AG09319 (cell line): ENCODE data around the gene ARHGAP42.
A peak's percentile ranks its signal among the peaks of the same experiment; 100 is the strongest.

Source experiments
- DNase-seq: peaks from one replicate; pipeline ENCODE4 v3.0.0-alpha.2; 2010; ENCODE audit warnings: low read depth; ENCODE audit errors: extremely low read depth
- CTCF ChIP-seq: IDR thresholded peaks from 2 replicates; pipeline ENCODE4 v1.5.1; 2011; ENCODE audit warnings: low read depth, mild to moderate bottlenecking, inconsistent platforms, low read length, moderate library complexity

Gene ARHGAP42

DNA sequence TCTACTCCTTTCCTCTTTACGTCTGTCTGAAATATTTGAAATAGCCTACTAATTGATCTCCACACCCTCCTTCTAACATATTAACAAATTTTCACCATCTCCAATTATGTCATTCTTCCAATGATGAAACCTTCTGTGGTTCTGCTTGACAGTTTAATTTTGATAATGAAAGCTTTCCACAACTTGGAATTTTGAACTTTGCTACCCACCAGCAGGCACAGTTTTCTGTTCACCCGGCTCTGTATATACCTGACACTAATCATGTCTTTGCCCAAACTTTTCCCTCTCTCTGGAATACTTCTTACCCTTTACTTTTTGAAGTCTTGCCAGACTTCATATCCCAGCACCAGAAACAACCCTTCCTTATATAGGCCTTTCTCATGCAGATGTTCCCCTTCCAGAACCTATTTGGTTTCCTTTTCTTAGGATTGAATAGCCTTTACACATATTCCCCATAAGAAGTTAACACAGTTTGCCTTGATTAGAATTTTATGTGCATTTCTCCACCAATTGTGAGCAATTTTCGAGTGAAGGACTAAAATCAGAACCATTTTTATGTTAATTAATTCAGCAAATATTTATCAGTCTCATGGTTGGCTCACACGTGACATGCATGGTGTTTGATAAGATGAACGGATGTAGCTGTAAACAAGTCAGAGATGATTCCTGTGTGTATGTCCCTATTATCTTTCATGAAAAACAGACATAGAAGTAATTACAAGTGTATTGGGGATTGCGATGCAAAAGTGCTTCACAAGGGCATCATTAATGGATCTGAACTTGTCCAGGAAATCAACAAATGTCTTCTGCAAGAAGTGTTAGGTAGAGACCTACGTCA, 173.4 kb downstream of the ARHGAP42 start:
- TF ChIP-seq CTCF, result no peak
- DNase-seq, result no peak

GRCh38 chr11:100861212-100861611, 174.1 kb downstream of the ARHGAP42 start:
- TF ChIP-seq CTCF, result no peak
- DNase-seq, result no peak

GRCh38 chr11:100863080-100863581, 176.0 kb downstream of the ARHGAP42 start:
- peak; percentile 16 for TF ChIP-seq CTCF
- peak; percentile 97 for DNase-seq

GRCh38 chr11:100865443-100866065, 178.5 kb downstream of the ARHGAP42 start:
- no peak for DNase-seq
- TF ChIP-seq CTCF, result no peak

DNA sequence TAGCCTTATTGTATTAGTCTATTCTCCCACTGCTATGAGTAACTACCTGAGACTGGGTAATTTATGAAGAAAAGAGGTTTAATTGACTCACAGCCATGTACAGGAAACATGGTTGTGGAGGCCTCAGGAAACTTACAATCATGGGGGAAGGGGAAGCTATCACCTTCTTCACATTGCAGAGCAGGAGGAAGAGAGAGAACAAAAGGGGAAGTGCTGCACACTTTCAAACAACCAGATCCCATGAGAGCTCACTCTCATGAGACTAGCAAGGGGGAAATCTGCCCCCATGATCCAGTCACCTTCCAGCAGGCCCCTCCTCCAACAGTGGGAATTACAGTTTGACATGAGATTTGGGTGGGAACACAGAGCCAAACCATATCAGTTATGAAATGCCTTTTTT, 179.4 kb downstream of the ARHGAP42 start:
- TF ChIP-seq CTCF, result no peak

DNA sequence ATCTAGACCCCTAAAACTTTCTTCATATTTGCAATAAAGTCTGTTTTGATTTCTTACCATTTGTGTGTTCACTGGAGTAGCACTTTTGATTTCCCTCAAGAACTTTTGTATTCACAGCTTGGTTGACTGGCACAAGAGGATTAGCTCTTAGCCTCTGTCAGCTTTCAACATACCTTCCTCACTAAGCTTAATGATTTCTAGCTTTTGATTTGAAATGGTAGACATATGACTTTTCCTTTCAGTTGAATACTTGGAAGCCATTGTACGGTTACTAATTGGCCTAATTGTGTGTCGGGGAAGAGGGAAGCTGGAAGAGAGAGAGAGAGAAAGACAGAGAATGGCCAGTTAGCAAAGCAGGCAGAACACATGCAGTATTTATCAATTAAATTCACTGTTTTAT, 180.5 kb downstream of the ARHGAP42 start:
- TF ChIP-seq CTCF, result no peak
- no peak for DNase-seq

More for the DNA sequence above, 179.4 kb downstream of the ARHGAP42 start:
- no peak for DNase-seq

- DNase-seq, result no peak
- no peak for TF ChIP-seq CTCF
These were observed 182.2 kb downstream of the ARHGAP42 start for GRCh38 chr11:100869328-100869727.
